ENCODE results near the gene SLC22A4. TPM values are rescaled to one million over a fixed set of nuclear protein-coding genes. Genes with fewer than 3 reads are reported as not detected.

The SLC22A4 gene
- total RNA-seq, 1 donor = 2.9 TPM

GRCh38 chr5:132322266-132322665, 28.1 kb downstream of the SLC22A4 start:
- H3K79me2 ChIP-seq (ENCODE audit: insufficient read depth, low read length) = no peaks in the 10 kb centered on the region
- H3K4me2 ChIP-seq (ENCODE audit: insufficient read depth, low read length) = no peak overlapping the region
- TF ChIP-seq CTCF (IDR thresholded peaks at IDR 0.05; ENCODE audit: extremely low read depth, low read depth, low read length) = no peak
- no peak overlapping the region for H3K4me3 ChIP-seq (ENCODE audit: insufficient read depth, low read length)
- no peak for DNase-seq (ENCODE audit: insufficient read length, low spot score, missing footprints)
- H4K20me1 ChIP-seq (ENCODE audit: insufficient read depth, low read length) = peaks cover 4% of the 10 kb centered on the region
- H3K36me3 ChIP-seq (ENCODE audit: insufficient read depth, low read length) = no peaks in the 10 kb centered on the region
- H3K27me3 ChIP-seq (ENCODE audit: insufficient read depth, low read length) = no peaks in the 10 kb centered on the region
- H3K27ac ChIP-seq (ENCODE audit: low read depth, low read length) = no peak overlapping the region
- H2AFZ ChIP-seq (ENCODE audit: low read length) = no peak overlapping the region
- H3K9me3 ChIP-seq (ENCODE audit: low read depth, low read length) = no peaks in the 10 kb centered on the region
- H3K4me1 ChIP-seq (ENCODE audit: insufficient read depth, low read length) = peaks cover 7% of the 10 kb centered on the region

DNA sequence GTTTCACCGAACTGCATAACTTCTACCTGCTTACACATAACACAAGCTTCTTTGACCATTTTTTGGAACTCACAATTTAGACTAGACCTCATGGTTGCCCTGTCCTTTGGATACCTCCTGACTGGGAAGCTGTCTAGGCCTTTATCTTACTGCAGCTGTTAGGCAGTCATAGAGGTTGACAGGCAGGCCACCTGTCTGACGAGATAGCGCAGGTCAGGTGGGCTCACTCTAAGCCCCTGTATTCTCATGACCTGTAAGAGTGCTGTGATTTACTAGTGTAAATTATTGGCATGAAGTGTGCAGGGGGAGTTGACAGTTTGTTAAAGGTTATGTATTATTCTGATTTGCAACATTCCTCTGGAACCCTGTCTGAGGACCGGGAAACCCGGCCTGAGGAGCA, 29.0 kb downstream of the SLC22A4 start:
- no peak overlapping the region for H3K4me3 ChIP-seq (ENCODE audit: insufficient read depth, low read length)
- H3K9me3 ChIP-seq (ENCODE audit: low read depth, low read length) = no peaks in the 10 kb centered on the region
- no peak for DNase-seq (ENCODE audit: insufficient read length, low spot score, missing footprints)
- peaks cover 4% of the 10 kb centered on the region for H4K20me1 ChIP-seq (ENCODE audit: insufficient read depth, low read length)
- H2AFZ ChIP-seq (ENCODE audit: low read length) = no peak overlapping the region
- peaks cover 6% of the 10 kb centered on the region for H3K4me1 ChIP-seq (ENCODE audit: insufficient read depth, low read length)
- H3K79me2 ChIP-seq (ENCODE audit: insufficient read depth, low read length) = no peaks in the 10 kb centered on the region
- H3K27ac ChIP-seq (ENCODE audit: low read depth, low read length) = no peak overlapping the region
- no peak overlapping the region for H3K4me2 ChIP-seq (ENCODE audit: insufficient read depth, low read length)
- peaks cover 4% of the 10 kb centered on the region for H3K36me3 ChIP-seq (ENCODE audit: insufficient read depth, low read length)
- H3K27me3 ChIP-seq (ENCODE audit: insufficient read depth, low read length) = no peaks in the 10 kb centered on the region
- no peak for TF ChIP-seq CTCF (IDR thresholded peaks at IDR 0.05; ENCODE audit: extremely low read depth, low read depth, low read length)

DNA sequence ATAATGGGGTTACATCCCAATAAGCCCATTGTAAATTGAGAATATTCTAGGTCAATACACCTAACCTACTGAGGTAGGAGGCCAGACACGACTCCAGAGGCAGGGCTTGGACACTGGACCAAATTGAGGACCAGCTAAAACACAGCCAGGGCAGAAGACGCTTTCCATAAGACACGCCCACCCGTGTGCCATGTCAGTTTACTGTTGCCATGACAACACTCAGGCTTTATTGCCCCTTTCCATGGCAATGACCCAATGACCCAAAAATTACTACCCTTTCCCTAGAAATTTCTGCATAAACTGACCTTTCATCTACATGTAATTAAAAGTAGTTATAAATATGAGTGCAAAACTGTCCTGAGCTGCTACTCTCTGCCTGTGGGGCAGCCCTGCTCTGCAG, 31.5 kb downstream of the SLC22A4 start:
- TF ChIP-seq CTCF (IDR thresholded peaks at IDR 0.05; ENCODE audit: extremely low read depth, low read depth, low read length) = no peak
- Histone ChIP-seq H2AFZ (ENCODE audit: low read length) (no peak overlapping the region), H3K36me3 (ENCODE audit: insufficient read depth, low read length) (peaks cover 9% of the 10 kb centered on the region), H3K4me2 (ENCODE audit: insufficient read depth, low read length) (no peak overlapping the region), H4K20me1 (ENCODE audit: insufficient read depth, low read length) (no peaks in the 10 kb centered on the region), H3K79me2 (ENCODE audit: insufficient read depth, low read length) (no peaks in the 10 kb centered on the region), H3K27ac (ENCODE audit: low read depth, low read length) (no peak overlapping the region), H3K27me3 (ENCODE audit: insufficient read depth, low read length) (no peaks in the 10 kb centered on the region), H3K4me3 (ENCODE audit: insufficient read depth, low read length) (no peak overlapping the region), H3K4me1 (ENCODE audit: insufficient read depth, low read length) (no peaks in the 10 kb centered on the region), H3K9me3 (ENCODE audit: low read depth, low read length) (no peaks in the 10 kb centered on the region)
- DNase-seq (ENCODE audit: insufficient read length, low spot score, missing footprints) = no peak

- H3K27ac ChIP-seq (ENCODE audit: low read depth, low read length) = no peak overlapping the region
- H3K36me3 ChIP-seq (ENCODE audit: insufficient read depth, low read length) = peaks cover 11% of the 10 kb centered on the region
- H4K20me1 ChIP-seq (ENCODE audit: insufficient read depth, low read length) = no peaks in the 10 kb centered on the region
- H3K79me2 ChIP-seq (ENCODE audit: insufficient read depth, low read length) = no peaks in the 10 kb centered on the region
- no peaks in the 10 kb centered on the region for H3K27me3 ChIP-seq (ENCODE audit: insufficient read depth, low read length)
- no peak overlapping the region for H3K4me3 ChIP-seq (ENCODE audit: insufficient read depth, low read length)
- no peak overlapping the region for H2AFZ ChIP-seq (ENCODE audit: low read length)
- no peak overlapping the region for H3K4me2 ChIP-seq (ENCODE audit: insufficient read depth, low read length)
- DNase-seq (ENCODE audit: insufficient read length, low spot score, missing footprints) = no peak
- no peaks in the 10 kb centered on the region for H3K9me3 ChIP-seq (ENCODE audit: low read depth, low read length)
- no peak for TF ChIP-seq CTCF (IDR thresholded peaks at IDR 0.05; ENCODE audit: extremely low read depth, low read depth, low read length)
- H3K4me1 ChIP-seq (ENCODE audit: insufficient read depth, low read length) = no peaks in the 10 kb centered on the region
Observed at GRCh38 chr5:132327252-132327955, 33.2 kb downstream of the SLC22A4 start.

All from osteoblast (primary cell).